ENCODE data around the gene ARSB.

DNA sequence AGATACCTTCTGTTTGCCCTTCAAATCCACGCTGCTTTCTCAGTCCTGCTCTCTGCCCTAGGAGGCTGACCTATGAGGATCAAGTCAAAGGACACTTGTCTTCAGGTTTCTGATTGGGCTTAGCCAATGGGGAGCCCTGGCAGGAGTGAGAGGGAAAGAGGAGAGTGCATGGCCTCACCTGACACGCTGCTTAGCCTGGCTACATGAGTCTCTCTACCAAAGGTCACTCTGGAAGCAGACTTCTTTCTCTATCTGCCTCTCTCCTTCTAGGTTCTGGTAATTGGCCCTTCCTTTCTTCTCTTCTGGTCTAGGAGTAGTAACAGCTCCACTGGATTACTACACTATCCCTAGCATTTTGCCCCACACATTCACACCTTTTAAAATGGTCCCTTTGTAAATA lies 13.1 kb downstream of the ARSB start:
- TF ChIP-seq, protein P1, sequence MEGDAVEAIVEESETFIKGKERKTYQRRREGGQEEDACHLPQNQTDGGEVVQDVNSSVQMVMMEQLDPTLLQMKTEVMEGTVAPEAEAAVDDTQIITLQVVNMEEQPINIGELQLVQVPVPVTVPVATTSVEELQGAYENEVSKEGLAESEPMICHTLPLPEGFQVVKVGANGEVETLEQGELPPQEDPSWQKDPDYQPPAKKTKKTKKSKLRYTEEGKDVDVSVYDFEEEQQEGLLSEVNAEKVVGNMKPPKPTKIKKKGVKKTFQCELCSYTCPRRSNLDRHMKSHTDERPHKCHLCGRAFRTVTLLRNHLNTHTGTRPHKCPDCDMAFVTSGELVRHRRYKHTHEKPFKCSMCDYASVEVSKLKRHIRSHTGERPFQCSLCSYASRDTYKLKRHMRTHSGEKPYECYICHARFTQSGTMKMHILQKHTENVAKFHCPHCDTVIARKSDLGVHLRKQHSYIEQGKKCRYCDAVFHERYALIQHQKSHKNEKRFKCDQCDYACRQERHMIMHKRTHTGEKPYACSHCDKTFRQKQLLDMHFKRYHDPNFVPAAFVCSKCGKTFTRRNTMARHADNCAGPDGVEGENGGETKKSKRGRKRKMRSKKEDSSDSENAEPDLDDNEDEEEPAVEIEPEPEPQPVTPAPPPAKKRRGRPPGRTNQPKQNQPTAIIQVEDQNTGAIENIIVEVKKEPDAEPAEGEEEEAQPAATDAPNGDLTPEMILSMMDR (IDR thresholded peaks at IDR 0.05; ENCODE audit: insufficient read depth, low read length), result no peak
- no peak for TF ChIP-seq GABPA (IDR thresholded peaks at IDR 0.05; ENCODE audit: low read depth)
- TF ChIP-seq POLR2AphosphoS5 (IDR thresholded peaks at IDR 0.05; ENCODE audit: low read depth), result no peak
- TF ChIP-seq, protein P2, sequence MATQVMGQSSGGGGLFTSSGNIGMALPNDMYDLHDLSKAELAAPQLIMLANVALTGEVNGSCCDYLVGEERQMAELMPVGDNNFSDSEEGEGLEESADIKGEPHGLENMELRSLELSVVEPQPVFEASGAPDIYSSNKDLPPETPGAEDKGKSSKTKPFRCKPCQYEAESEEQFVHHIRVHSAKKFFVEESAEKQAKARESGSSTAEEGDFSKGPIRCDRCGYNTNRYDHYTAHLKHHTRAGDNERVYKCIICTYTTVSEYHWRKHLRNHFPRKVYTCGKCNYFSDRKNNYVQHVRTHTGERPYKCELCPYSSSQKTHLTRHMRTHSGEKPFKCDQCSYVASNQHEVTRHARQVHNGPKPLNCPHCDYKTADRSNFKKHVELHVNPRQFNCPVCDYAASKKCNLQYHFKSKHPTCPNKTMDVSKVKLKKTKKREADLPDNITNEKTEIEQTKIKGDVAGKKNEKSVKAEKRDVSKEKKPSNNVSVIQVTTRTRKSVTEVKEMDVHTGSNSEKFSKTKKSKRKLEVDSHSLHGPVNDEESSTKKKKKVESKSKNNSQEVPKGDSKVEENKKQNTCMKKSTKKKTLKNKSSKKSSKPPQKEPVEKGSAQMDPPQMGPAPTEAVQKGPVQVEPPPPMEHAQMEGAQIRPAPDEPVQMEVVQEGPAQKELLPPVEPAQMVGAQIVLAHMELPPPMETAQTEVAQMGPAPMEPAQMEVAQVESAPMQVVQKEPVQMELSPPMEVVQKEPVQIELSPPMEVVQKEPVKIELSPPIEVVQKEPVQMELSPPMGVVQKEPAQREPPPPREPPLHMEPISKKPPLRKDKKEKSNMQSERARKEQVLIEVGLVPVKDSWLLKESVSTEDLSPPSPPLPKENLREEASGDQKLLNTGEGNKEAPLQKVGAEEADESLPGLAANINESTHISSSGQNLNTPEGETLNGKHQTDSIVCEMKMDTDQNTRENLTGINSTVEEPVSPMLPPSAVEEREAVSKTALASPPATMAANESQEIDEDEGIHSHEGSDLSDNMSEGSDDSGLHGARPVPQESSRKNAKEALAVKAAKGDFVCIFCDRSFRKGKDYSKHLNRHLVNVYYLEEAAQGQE (IDR thresholded peaks at IDR 0.05; ENCODE audit: insufficient replicate concordance, low read depth), result no peak
- TF ChIP-seq SPI1 (IDR thresholded peaks at IDR 0.05; ENCODE audit: borderline replicate concordance, low read depth), result no peak
